GM21528 (cell line): ENCODE data around the gene KCTD6.

Source experiments
- ATAC-seq: cut with Tn5 transposase; IDR thresholded peaks from one replicate; pipeline ENCODE4 v1.9.1; 2021; ENCODE audit warnings: mild to moderate bottlenecking, moderate library complexity; ENCODE audit not compliant: unreplicated experiment, low FRiP score

KCTD6 gene

GRCh38 chr3:58491506-58492402 lies at the start of gene KCTD6:
Gene KCTD6, plus strand, starts transcription at chr3:58492096. Its CDS starts 6,660 bp downstream, at chr3:58498756.
- peak; percentile 93 for ATAC-seq

- ATAC-seq = no peak
Measured at GRCh38 chr3:58452176-58452575, 39.7 kb upstream of the KCTD6 start.

GRCh38 chr3:58459160-58459559 lies 32.7 kb upstream of the KCTD6 start:
- ATAC-seq = no peak

GRCh38 chr3:58462829-58463180 lies 29.1 kb upstream of the KCTD6 start:
- ATAC-seq = no peak

- no peak for ATAC-seq
Measured at GRCh38 chr3:58463181-58463941, 28.5 kb upstream of the KCTD6 start.

GRCh38 chr3:58463942-58464271 lies 28.0 kb upstream of the KCTD6 start:
- no peak for ATAC-seq

- no peak for ATAC-seq
Measured at GRCh38 chr3:58464866-58465265, 27.0 kb upstream of the KCTD6 start.

- ATAC-seq = no peak
Measured at GRCh38 chr3:58466899-58467563, 24.9 kb upstream of the KCTD6 start.

- no peak for ATAC-seq
Measured at GRCh38 chr3:58469096-58469495, 22.8 kb upstream of the KCTD6 start.

GRCh38 chr3:58470363-58471024 lies 21.4 kb upstream of the KCTD6 start:
- no peak for ATAC-seq

- ATAC-seq = no peak
Measured at GRCh38 chr3:58471025-58471887, 20.6 kb upstream of the KCTD6 start.

GRCh38 chr3:58473275-58473674 lies 18.6 kb upstream of the KCTD6 start:
- ATAC-seq = no peak

GRCh38 chr3:58474348-58474911 lies 17.5 kb upstream of the KCTD6 start:
- ATAC-seq = no peak

GRCh38 chr3:58474967-58475578 lies 16.8 kb upstream of the KCTD6 start:
- no peak for ATAC-seq

GRCh38 chr3:58478781-58479180 lies 13.1 kb upstream of the KCTD6 start:
- no peak for ATAC-seq

GRCh38 chr3:58480309-58480708 lies 11.6 kb upstream of the KCTD6 start:
- no peak for ATAC-seq

- no peak for ATAC-seq
Measured at GRCh38 chr3:58482917-58483636, 8.8 kb upstream of the KCTD6 start.

- ATAC-seq = no peak
Measured at GRCh38 chr3:58484045-58484721, 7.7 kb upstream of the KCTD6 start.
